ENCODE measurements around the gene INSRR.

The INSRR gene

DNA sequence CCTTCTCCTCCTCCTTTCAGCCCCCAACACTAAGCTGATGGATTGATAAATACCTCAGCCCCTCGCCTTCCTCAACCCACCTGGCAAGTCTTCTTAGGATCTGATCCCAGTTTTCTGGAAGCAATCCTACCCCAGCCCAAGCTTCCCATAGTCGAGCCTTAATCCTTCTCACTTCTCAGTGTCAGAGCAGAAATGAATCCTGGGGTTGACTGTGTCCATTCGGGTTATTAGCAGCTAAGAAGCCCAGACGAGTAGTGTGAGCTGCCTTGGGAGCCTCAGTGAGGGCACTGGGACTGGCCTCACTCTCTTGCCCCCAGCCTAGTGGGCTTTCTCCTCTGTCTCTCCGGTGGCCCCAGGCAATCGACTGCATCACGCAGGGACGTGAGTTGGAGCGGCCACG lies 22.2 kb upstream of the INSRR start:
- TF ChIP-seq, protein P1, sequence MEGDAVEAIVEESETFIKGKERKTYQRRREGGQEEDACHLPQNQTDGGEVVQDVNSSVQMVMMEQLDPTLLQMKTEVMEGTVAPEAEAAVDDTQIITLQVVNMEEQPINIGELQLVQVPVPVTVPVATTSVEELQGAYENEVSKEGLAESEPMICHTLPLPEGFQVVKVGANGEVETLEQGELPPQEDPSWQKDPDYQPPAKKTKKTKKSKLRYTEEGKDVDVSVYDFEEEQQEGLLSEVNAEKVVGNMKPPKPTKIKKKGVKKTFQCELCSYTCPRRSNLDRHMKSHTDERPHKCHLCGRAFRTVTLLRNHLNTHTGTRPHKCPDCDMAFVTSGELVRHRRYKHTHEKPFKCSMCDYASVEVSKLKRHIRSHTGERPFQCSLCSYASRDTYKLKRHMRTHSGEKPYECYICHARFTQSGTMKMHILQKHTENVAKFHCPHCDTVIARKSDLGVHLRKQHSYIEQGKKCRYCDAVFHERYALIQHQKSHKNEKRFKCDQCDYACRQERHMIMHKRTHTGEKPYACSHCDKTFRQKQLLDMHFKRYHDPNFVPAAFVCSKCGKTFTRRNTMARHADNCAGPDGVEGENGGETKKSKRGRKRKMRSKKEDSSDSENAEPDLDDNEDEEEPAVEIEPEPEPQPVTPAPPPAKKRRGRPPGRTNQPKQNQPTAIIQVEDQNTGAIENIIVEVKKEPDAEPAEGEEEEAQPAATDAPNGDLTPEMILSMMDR (IDR thresholded peaks at IDR 0.05; ENCODE audit: borderline replicate concordance, insufficient read depth, low read depth, low read length) = no peak
- no peak overlapping the region for H3K4me3 ChIP-seq (ENCODE audit: low read depth, low read length)

DNA sequence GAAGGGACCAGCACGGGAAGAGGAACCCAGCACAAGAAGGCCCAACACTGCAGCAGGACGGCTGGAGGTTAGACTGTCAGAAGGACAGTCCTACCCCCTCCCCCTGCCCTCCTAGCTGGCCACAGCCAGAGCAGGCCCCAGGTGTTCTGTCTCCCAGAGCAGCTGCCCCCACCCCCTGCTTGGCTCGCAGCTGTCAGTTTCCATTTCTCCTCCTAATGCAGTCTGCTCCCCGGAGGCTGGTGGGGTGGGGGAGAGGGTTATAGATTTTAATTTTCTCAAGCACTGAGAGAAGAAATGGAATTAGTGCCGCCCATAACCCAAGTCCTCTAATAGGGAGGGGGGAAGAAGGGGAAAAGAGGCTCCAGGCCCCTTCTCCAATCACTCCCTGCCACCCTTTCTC lies 21.6 kb upstream of the INSRR start:
- TF ChIP-seq, protein P1 (IDR thresholded peaks at IDR 0.05; ENCODE audit: borderline replicate concordance, insufficient read depth, low read depth, low read length) = no peak
- no peak overlapping the region for H3K4me3 ChIP-seq (ENCODE audit: low read depth, low read length)

DNA sequence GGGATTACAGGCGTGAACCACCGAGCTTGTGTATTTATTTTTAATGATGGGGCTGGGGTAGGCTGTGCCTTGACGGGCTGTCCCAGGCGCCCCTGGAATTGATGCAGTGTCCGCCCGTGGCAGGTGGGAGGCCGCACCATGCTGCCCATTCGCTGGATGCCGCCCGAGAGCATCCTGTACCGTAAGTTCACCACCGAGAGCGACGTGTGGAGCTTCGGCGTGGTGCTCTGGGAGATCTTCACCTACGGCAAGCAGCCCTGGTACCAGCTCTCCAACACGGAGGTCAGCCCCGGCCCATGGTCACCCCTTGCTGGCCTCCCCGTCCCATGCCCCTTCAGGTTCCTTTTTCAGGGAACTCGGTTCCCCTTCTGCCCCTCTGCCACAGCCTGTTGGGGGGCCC lies 21.0 kb upstream of the INSRR start:
- TF ChIP-seq, protein P1 (IDR thresholded peaks at IDR 0.05; ENCODE audit: borderline replicate concordance, insufficient read depth, low read depth, low read length) = no peak
- H3K4me3 ChIP-seq (ENCODE audit: low read depth, low read length) = no peak overlapping the region

DNA sequence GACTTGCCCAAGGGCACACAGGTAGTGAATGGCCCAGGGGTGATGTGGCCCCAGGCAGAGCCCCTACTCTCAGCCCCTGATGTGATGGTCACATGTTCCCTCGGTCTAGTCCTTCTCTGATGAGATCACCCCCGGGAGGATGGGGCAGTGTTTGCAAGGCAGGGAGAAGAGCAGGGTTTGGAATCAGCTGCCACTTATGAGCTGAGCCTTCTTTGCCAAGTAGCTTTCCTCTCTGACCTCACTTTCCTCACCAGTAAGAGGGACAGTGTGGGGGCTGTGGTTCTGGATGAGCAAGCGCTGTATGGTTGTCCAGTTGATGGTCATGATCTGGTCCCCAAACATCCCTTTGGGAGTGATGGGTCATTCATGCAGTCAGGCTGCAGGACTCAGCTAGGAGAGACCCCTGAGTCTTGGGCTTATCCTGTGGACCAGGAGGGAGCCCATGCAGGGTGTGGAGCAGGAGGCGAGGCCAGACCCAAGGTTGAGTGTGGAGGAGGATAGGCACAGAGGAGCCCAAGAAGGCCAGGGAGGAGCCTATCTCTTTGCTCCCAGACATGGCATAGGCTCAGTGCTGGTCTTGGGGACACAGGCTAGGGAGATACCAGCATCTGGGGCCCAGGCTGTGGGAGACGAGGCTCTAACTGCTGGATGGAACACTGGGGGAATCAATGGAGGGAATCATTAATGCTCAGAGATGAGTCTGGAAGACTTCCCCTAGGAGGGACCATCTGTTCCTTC lies 18.7 kb upstream of the INSRR start:
- no peak overlapping the region for H3K4me3 ChIP-seq (ENCODE audit: low read depth, low read length)
- TF ChIP-seq, protein P1 (IDR thresholded peaks at IDR 0.05; ENCODE audit: borderline replicate concordance, insufficient read depth, low read depth, low read length) = no peak

DNA sequence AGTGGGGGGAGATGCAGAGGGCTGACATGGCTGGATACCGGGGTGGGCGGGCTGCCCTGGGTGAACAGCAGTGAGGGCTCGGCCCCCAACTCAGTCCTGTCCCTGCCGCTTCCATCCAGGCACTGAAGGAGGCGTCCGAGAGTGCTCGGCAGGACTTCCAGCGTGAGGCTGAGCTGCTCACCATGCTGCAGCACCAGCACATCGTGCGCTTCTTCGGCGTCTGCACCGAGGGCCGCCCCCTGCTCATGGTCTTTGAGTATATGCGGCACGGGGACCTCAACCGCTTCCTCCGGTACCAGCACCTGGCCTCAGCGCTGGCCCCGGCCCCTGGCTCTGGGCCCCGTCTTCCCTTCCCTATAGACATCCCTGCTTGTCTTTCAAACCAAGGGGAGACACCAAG lies 17.4 kb upstream of the INSRR start:
- H3K4me3 ChIP-seq (ENCODE audit: low read depth, low read length) = no peak overlapping the region
- TF ChIP-seq, protein P1 (IDR thresholded peaks at IDR 0.05; ENCODE audit: borderline replicate concordance, insufficient read depth, low read depth, low read length) = no peak

DNA sequence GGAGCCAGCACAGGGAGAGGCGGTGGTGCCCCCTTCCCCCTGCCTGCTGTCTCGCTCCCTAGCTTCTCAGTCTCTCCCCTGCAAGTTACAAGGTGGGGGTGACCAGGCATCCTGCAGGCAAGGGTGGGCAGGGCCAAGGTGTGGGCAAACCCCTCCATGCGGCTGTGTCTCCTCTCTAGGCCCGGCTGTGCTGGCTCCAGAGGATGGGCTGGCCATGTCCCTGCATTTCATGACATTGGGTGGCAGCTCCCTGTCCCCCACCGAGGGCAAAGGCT lies 16.4 kb upstream of the INSRR start:
- TF ChIP-seq, protein P1 (IDR thresholded peaks at IDR 0.05; ENCODE audit: borderline replicate concordance, insufficient read depth, low read depth, low read length) = no peak

DNA sequence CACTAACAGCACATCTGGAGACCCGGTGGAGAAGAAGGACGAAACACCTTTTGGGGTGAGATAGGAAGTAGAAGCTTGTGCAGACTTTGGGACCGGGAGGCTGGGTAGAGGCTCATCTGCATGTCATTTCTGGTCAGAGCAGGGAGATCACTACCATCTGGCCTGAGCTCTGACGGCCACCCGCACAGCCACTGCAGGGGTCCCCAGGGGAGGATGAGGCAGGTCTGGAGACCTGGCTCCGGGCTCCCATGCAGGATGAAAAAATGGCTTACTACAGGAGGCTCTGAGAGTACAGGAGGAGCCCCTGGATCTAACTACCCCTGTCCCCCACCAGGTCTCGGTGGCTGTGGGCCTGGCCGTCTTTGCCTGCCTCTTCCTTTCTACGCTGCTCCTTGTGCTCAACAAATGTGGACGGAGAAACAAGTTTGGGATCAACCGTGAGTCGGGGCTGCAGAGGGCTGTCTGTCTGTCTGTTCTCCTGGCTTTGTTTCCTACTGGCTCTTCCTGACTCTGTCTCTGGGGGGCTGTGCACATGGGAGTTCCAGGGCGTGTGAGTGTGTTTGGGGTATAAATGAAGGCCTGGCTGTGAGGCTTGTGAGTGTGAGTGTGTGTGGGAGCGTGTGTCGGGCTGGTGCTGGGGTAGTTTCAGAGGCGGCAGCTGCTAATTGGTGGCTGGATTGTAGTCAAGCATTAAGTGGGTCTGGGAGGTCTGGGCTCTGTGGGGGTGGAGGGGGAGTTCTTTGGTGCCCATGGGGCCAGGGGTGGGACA lies 15.8 kb upstream of the INSRR start:
- TF ChIP-seq, protein P1 (IDR thresholded peaks at IDR 0.05; ENCODE audit: borderline replicate concordance, insufficient read depth, low read depth, low read length) = no peak
- no peak overlapping the region for H3K4me3 ChIP-seq (ENCODE audit: low read depth, low read length)

More for the DNA sequence above, 16.4 kb upstream of the INSRR start:
- no peak overlapping the region for H3K4me3 ChIP-seq (ENCODE audit: low read depth, low read length)
